Dedifferentiated amniotic fluid mesenchymal stem cell (primary cell): ENCODE measurements around the gene PTGER4.
"Not testable (repeated sequence)": the region's sequence is repeated elsewhere in the genome, so short reads cannot be mapped to it uniquely, and the experiment has no call there.

Experiments used
- DNase-seq: peaks from one replicate; pipeline ENCODE4 v3.0.0-alpha.2; 2016; ENCODE audit errors: extremely low spot score

Gene PTGER4

GRCh38 chr5:40689438-40689837 is 9.7 kb downstream of the PTGER4 start:
- peak; percentile 92 for DNase-seq

- DNase-seq: no peak
Observed at GRCh38 chr5:40690267-40690666, 10.6 kb downstream of the PTGER4 start.

- DNase-seq: no peak
Observed at GRCh38 chr5:40691894-40692293, 12.2 kb downstream of the PTGER4 start.

- no peak for DNase-seq
Observed at GRCh38 chr5:40694433-40694832, 14.7 kb downstream of the PTGER4 start.

GRCh38 chr5:40700116-40700782 is 20.5 kb downstream of the PTGER4 start:
- no peak for DNase-seq

- DNase-seq: not testable (repeated sequence)
Observed at GRCh38 chr5:40702027-40702426, 22.3 kb downstream of the PTGER4 start.

GRCh38 chr5:40705484-40705883 is 25.8 kb downstream of the PTGER4 start:
- DNase-seq: not testable (repeated sequence)

- DNase-seq: not testable (repeated sequence)
Observed at GRCh38 chr5:40710575-40710974, 30.9 kb downstream of the PTGER4 start.

- no peak for DNase-seq
Observed at GRCh38 chr5:40714001-40714400, 34.3 kb downstream of the PTGER4 start.

- no peak for DNase-seq
Observed at GRCh38 chr5:40716000-40716399, 36.3 kb downstream of the PTGER4 start.

- DNase-seq: no peak
Observed at GRCh38 chr5:40716590-40716989, 36.9 kb downstream of the PTGER4 start.

- DNase-seq: no peak
Observed at GRCh38 chr5:40717281-40717680, 37.6 kb downstream of the PTGER4 start.

- DNase-seq: no peak
Observed at GRCh38 chr5:40720069-40720468, 40.4 kb downstream of the PTGER4 start.

GRCh38 chr5:40722497-40722911 is 42.8 kb downstream of the PTGER4 start:
- not testable (repeated sequence) for DNase-seq

- DNase-seq: no peak
Observed at GRCh38 chr5:40733434-40733833, 53.7 kb downstream of the PTGER4 start.

- no peak for DNase-seq
Observed at GRCh38 chr5:40733879-40734563, 54.3 kb downstream of the PTGER4 start.

GRCh38 chr5:40734986-40735385 is 55.3 kb downstream of the PTGER4 start:
- DNase-seq: no peak

- no peak for DNase-seq
Observed at GRCh38 chr5:40735609-40736008, 55.9 kb downstream of the PTGER4 start.

GRCh38 chr5:40736103-40736875 is 56.6 kb downstream of the PTGER4 start:
- peak; percentile 69 for DNase-seq

- no peak for DNase-seq
Observed at GRCh38 chr5:40738502-40738901, 58.8 kb downstream of the PTGER4 start.
